ENCODE data around the gene ZNF319.

The ZNF319 gene

GRCh38 chr16:58026705-58027160, 26.3 kb upstream of the ZNF319 start:
- peak overlapping the region; percentile 49 for H3K4me3 ChIP-seq (ENCODE audit: low read depth, low read length)
- DNase-seq (ENCODE audit: low read depth, low spot score): no peak
- in situ Hi-C loops (cut with HindIII; ENCODE audit: low sequenced_read_pairs): no loop called here

DNA sequence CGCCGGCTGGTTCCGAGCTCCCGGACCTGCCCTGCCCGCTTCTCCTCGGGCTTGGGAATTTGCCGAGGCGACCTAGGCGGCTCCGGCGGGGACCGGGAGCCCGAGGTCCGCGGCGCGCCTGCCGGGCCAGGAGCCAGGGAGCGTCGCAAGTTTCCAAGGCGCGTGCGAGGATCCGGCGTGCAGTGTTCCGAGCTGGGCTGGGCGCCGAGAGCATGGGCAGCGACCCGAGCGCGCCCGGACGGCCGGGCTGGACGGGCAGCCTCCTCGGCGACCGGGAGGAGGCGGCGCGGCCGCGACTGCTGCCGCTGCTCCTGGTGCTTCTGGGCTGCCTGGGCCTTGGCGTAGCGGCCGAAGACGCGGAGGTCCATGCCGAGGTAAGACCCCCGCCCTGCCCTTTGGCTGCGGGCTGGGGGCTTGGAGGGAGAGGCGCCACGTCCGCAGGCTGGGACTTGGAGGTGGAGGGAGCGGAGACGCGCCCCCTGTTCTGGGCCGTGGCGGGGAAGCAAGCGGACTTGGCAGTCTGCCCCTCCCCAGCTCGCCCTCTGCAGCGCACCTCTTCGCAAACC, 25.8 kb upstream of the ZNF319 start:
- TF ChIP-seq CTCF (IDR thresholded peaks at IDR 0.05; ENCODE audit: low read depth, low read length): no peak
- in situ Hi-C loops (cut with HindIII; ENCODE audit: low sequenced_read_pairs): no loop called here
- DNase-seq (ENCODE audit: low read depth, low spot score): peak; percentile 13
- peak overlapping the region; percentile 49 for H3K4me3 ChIP-seq (ENCODE audit: low read depth, low read length)

More at GRCh38 chr16:58026705-58027160, 26.3 kb upstream of the ZNF319 start:
- no peak for TF ChIP-seq CTCF (IDR thresholded peaks at IDR 0.05; ENCODE audit: low read depth, low read length)

DNA sequence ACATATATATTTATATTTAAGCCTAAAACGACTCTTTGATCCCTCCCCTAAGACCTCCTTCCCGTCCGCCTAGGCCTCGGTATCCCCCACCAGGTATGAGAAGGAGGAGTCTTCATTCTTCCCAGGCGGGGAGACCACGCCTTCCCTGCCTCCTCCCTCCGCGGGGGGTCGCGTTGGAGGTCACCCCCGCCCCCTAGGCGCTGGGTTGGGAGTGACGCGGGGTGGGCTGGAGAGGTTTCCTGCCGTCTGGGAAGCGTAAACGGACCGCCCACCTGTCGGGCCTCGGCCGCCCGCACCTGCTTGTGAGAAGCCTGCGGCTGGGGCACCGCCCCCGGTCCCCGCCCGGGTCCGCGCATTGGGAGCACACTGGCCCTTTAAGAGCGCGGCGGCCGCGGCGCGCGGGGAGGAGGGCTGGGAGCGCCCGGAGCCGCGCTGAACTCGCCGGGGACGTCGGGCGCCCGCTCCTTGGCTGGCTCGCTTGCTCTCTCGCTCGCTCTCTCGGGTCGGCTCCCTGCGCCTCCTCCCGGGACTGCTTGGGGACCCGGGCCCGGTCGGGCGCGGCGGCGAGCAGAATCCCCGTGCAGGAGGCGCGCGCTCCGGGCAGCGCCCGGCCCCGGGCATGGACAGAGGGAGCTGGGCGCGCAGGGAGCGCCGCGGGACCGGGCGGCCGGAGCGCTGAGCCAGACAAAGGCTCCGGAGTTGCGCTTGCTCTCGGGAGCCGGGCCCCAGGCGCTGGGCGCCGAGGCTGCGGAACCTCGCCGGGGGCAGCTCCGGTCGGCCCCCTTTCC, 25.1 kb upstream of the ZNF319 start, which contains the start of gene MMP15:
Gene MMP15 (plus strand): TSS at position 404 of the 788 bp plus-strand sequence. CDS start 597 bp downstream, outside the sequence.
- TF ChIP-seq CTCF (IDR thresholded peaks at IDR 0.05; ENCODE audit: low read depth, low read length): no peak
- DNase-seq (ENCODE audit: low read depth, low spot score): peak; percentile 55
- H3K4me3 ChIP-seq (ENCODE audit: low read depth, low read length): peak within 1 kb of the TSS; percentile 49
- in situ Hi-C loops (cut with HindIII; ENCODE audit: low sequenced_read_pairs): no loop called here

DNA sequence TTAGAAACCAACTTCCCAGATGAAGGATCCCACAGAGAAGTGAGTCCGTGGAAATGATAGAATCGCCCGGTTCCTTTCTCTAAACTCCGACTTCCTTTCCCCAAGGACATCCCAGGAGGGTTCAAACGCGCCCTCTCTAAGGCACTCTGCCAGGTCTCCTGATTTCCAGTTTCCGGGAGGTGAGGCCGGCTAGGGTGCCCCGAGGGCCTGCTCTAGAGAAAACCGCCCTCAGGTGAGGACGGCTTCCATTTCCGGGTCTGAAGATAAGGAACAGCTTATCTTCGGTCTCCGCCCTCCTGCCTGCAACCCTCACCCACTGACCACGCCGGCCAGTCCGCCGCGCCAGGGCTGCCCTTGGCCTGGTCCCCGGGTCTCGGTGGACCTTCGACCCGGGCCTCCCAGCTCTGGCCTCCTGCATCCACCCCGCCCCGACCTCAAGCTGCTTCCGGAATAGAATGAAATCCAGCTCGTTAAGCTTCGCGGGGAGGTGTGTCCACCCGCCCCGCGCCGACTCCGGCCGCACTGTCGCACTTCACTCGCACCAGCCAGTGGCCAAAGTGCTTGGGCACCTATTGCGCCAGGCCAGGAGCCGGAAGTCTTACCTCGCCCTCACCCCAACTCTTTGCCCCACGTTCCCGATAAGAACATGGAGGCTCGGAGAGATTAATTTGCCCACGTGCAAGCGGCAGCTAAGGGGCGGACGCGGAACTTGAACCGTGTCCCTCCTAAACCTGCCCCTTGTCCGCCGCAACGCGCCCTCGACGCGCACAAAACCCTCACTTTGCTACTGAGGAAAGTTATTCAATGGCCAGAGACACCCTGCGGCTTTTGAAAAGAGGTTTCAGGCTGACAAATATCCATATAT, 24.2 kb upstream of the ZNF319 start:
- peak overlapping the region; percentile 49 for H3K4me3 ChIP-seq (ENCODE audit: low read depth, low read length)
- TF ChIP-seq CTCF (IDR thresholded peaks at IDR 0.05; ENCODE audit: low read depth, low read length): no peak
- DNase-seq (ENCODE audit: low read depth, low spot score): no peak
- in situ Hi-C loops (cut with HindIII; ENCODE audit: low sequenced_read_pairs): no loop called here

- no peak for TF ChIP-seq CTCF (IDR thresholded peaks at IDR 0.05; ENCODE audit: low read depth, low read length)
- no peak overlapping the region for H3K4me3 ChIP-seq (ENCODE audit: low read depth, low read length)
- in situ Hi-C loops (cut with HindIII; ENCODE audit: low sequenced_read_pairs): no loop called here
- DNase-seq (ENCODE audit: low read depth, low spot score): peak; percentile 75
These were observed 22.3 kb upstream of the ZNF319 start for GRCh38 chr16:58022601-58023371.
